ENCODE results near the gene PRPF8. TPM values are rescaled to one million over a fixed set of nuclear protein-coding genes. Genes with fewer than 3 reads are reported as not detected.

The PRPF8 gene
- total and polyA plus RNA-seq, 7 donors, result 25.9 to 155 (median 115) TPM

DNA sequence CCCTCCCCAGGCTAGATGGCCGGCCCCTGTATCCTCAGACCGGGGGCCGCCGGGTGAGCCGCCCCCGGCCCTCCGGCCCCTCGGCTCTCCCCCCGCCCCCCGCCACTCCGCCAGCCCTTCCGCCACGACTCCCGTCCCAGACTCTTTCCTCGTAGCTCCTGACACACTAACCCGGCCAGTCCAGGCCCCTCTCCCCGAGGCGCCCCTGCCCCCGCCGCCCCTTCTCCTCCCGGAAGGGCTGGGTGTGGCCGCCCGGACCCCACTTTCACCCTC lies 31.1 kb upstream of the PRPF8 start:
- intact Hi-C loops (cut with DNase I), result loop anchor here (2.0 to 5.0 kb wide), 4 partner anchors 67 to 327 kb away; partner anchors contain the start of genes OVCA2 and RILP
- no peaks in the 10 kb centered on the region for H3K9me3 ChIP-seq
- H3K4me1 ChIP-seq, result peaks cover 0 to 47% (median 39%) of the 10 kb centered on the region in 4 donors
- H3K36me3 ChIP-seq, result peaks cover 0 to 27% (median 12%) of the 10 kb centered on the region in 4 donors
- 1% methylated on average over 23 of the region's 23 CpGs for WGBS, 2 donors
- TF ChIP-seq, protein P1, sequence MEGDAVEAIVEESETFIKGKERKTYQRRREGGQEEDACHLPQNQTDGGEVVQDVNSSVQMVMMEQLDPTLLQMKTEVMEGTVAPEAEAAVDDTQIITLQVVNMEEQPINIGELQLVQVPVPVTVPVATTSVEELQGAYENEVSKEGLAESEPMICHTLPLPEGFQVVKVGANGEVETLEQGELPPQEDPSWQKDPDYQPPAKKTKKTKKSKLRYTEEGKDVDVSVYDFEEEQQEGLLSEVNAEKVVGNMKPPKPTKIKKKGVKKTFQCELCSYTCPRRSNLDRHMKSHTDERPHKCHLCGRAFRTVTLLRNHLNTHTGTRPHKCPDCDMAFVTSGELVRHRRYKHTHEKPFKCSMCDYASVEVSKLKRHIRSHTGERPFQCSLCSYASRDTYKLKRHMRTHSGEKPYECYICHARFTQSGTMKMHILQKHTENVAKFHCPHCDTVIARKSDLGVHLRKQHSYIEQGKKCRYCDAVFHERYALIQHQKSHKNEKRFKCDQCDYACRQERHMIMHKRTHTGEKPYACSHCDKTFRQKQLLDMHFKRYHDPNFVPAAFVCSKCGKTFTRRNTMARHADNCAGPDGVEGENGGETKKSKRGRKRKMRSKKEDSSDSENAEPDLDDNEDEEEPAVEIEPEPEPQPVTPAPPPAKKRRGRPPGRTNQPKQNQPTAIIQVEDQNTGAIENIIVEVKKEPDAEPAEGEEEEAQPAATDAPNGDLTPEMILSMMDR (IDR thresholded peaks at IDR 0.05), result no peak
- no peak for TF ChIP-seq POLR2A (IDR thresholded peaks at IDR 0.05)
- no peaks in the 10 kb centered on the region for H3K27me3 ChIP-seq
- peak overlapping the region; percentile 73 to 99 (median 90) for H3K4me3 ChIP-seq
- H3K27ac ChIP-seq, result peak overlapping the region; percentile 99 to 100 (median 100)
- no peak for DNase-seq

DNA sequence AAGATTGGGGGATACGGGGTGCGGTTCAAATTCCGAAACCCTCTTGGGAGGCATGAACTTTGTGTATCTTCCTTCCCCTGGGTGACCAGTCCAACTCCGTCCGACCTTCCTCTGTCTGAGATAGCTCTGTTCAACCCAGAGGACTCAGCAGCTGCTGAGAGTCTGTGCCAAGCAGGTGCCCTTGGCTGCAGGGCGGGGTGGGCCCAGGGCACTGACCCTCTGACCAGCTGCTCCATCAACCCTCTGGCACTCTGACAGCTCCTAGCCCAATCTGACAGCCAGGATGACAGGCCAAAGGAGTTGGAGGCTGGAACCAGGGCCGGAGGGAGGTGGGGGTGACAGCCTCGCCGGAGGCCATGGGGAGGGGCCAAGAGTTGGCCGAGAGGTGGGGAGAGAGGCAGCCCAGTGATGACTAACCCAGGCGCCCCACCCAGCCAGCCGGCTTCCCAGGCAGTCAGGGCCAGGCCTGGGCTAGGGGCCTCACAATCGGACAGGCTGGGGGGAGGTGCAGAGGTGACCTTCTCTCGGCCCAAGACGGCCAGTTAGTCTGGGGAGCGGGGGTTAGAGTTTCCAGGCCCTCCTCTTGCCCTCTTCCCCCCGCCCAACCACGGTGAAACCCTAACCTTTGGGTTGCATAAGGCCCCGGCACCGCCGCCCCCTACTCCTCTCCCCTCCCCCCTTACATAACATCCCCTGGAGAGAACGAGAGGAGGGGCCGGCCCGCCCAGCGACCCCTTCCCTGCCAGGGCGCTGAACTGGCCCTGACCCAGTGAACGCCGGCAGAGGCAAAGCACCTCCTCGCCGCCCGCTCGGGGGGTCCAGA lies 30.5 kb upstream of the PRPF8 start:
- H3K9me3 ChIP-seq, result no peaks in the 10 kb centered on the region
- DNase-seq, result peak; percentile 97
- WGBS, 2 donors, result 1 to 4% methylated on average over 32 of the region's 32 CpGs
- H3K36me3 ChIP-seq, result peaks cover 0 to 27% (median 12%) of the 10 kb centered on the region in 4 donors
- H3K4me3 ChIP-seq, result peak overlapping the region; percentile 73 to 99 (median 90)
- H3K27me3 ChIP-seq, result no peaks in the 10 kb centered on the region
- intact Hi-C loops (cut with DNase I), result loop anchor here (2.0 to 5.0 kb wide), 2 partner anchors 66 to 327 kb away; partner anchors contain the start of genes OVCA2 and RILP
- H3K4me1 ChIP-seq, result peaks cover 0 to 46% (median 40%) of the 10 kb centered on the region in 4 donors
- TF ChIP-seq, protein P1 (IDR thresholded peaks at IDR 0.05), result no peak
- peak in 1 of 4 donors; percentile 6 for TF ChIP-seq EP300 (IDR thresholded peaks at IDR 0.05)
- TF ChIP-seq POLR2A (IDR thresholded peaks at IDR 0.05), result peak; percentile 57 to 76
- TF ChIP-seq POLR2AphosphoS5 (IDR thresholded peaks at IDR 0.05), result peak; percentile 73 to 79 (median 78)
- H3K27ac ChIP-seq, result peak overlapping the region; percentile 99 to 100 (median 100)

GRCh38 chr17:1714427-1714979 lies 29.8 kb upstream of the PRPF8 start:
- intact Hi-C loops (cut with DNase I), result loop anchor here (2.0 kb wide), 1 partner anchor 66 kb away; the partner anchor contains the start of gene RILP
- WGBS, 2 donors, result 4 to 9% methylated on average over 19 of the region's 19 CpGs
- H3K4me1 ChIP-seq, result peaks cover 0 to 48% (median 45%) of the 10 kb centered on the region in 4 donors
- H3K36me3 ChIP-seq, result peaks cover 0 to 27% (median 12%) of the 10 kb centered on the region in 4 donors
- no peaks in the 10 kb centered on the region for H3K27me3 ChIP-seq
- H3K9me3 ChIP-seq, result no peaks in the 10 kb centered on the region
- DNase-seq, result peak; percentile 99
- peak overlapping the region; percentile 73 to 99 (median 90) for H3K4me3 ChIP-seq
- TF ChIP-seq, protein P1 (IDR thresholded peaks at IDR 0.05), result no peak
- peak; percentile 69 to 90 (median 76) for TF ChIP-seq POLR2AphosphoS5 (IDR thresholded peaks at IDR 0.05)
- TF ChIP-seq POLR2A (IDR thresholded peaks at IDR 0.05), result peak in 1 of 2 donors; percentile 7
- no peak for TF ChIP-seq EP300 (IDR thresholded peaks at IDR 0.05)
- peak overlapping the region; percentile 99 to 100 (median 100) for H3K27ac ChIP-seq

GRCh38 chr17:1713878-1714426 lies 29.3 kb upstream of the PRPF8 start:
- TF ChIP-seq POLR2A (IDR thresholded peaks at IDR 0.05) (no peak), EP300 (IDR thresholded peaks at IDR 0.05) (no peak), POLR2AphosphoS5 (IDR thresholded peaks at IDR 0.05) (no peak)
- TF ChIP-seq, protein P1 (IDR thresholded peaks at IDR 0.05), result peak in 3 of 4 experiments; percentile 25 to 45 (median 33)
- no peak for DNase-seq
- H3K4me3 ChIP-seq, result peak overlapping the region; percentile 73 to 99 (median 90)
- H3K27ac ChIP-seq, result peak overlapping the region; percentile 99 to 100 (median 100)
- H3K36me3 ChIP-seq, result peaks cover 0 to 27% (median 12%) of the 10 kb centered on the region in 4 donors
- intact Hi-C loops (cut with DNase I), result loop anchor here (2.0 kb wide), 1 partner anchor 65 kb away; the partner anchor contains the start of gene RILP
- WGBS, 2 donors, result 6 to 18% methylated on average over 11 of the region's 11 CpGs
- no peaks in the 10 kb centered on the region for H3K9me3 ChIP-seq
- H3K27me3 ChIP-seq, result no peaks in the 10 kb centered on the region
- H3K4me1 ChIP-seq, result peaks cover 0 to 51% (median 48%) of the 10 kb centered on the region in 4 donors
